WTC11 (cell line): ENCODE data around the gene EGFR. TPM values are rescaled to one million over a fixed set of nuclear protein-coding genes. Genes with fewer than 3 reads are reported as not detected.

Source experiments
- ATAC-seq: fragments of 200-7000 bp; cut with Tn5 transposase; 2 replicates; pipeline ENCODE4 v1.10.0; 2021; ENCODE audit warnings: mild to moderate bottlenecking, moderate library complexity
- CTCF ChIA-PET: fragments of 300-600 bp; sonication (Branson Sonifier 250); formaldehyde crosslinking; loops from one replicate; lab custom pipeline; 2021; ENCODE audit warnings: antibody characterized with exemption; lab: Charles Lee
- POLR2A ChIA-PET: fragments of 350-600 bp; sonication (Branson Sonifier 250); formaldehyde crosslinking; loops from one replicate; lab custom pipeline; 2021; ENCODE audit warnings: antibody characterized with exemption; lab: Charles Lee
- DNase-seq: peaks from one replicate; pipeline ENCODE4 v3.0.0; 2021; ENCODE audit warnings: low spot score
- H3K27ac Mint-ChIP-seq: 2 replicates; pipeline ENCODE4 v1.8.0; 2021; ENCODE audit warnings: mixed read lengths
- H3K27me3 Mint-ChIP-seq: 2 replicates; pipeline ENCODE4 v1.8.0; 2021; ENCODE audit warnings: low read depth, mild to moderate bottlenecking, moderate library complexity, mixed read lengths
- H3K36me3 Mint-ChIP-seq: 2 replicates; pipeline ENCODE4 v1.8.0; 2021; ENCODE audit warnings: mixed read lengths
- H3K4me1 Mint-ChIP-seq: 2 replicates; pipeline ENCODE4 v1.8.0; 2022; ENCODE audit warnings: mixed read lengths
- H3K4me3 Mint-ChIP-seq: 2 replicates; pipeline ENCODE4 v1.8.0; 2021; ENCODE audit warnings: mild to moderate bottlenecking, moderate library complexity, mixed read lengths
- H3K9me3 Mint-ChIP-seq: 2 replicates; pipeline ENCODE4 v1.8.0; 2021; ENCODE audit warnings: mixed read lengths
- ARID4B ChIP-seq: sonication (generic); formaldehyde crosslinking; IDR thresholded peaks from 2 replicates; pipeline ENCODE4 v1.8.0; 2023; ENCODE audit warnings: missing genetic modification reagents, mild to moderate bottlenecking, borderline replicate concordance
- ERG ChIP-seq: fragments of 250-450 bp; sonication (Bioruptor Pico); IDR thresholded peaks from 2 replicates; pipeline ENCODE4 v1.8.0; 2021; ENCODE audit warnings: mild to moderate bottlenecking
- FOXJ3 ChIP-seq: sonication (generic); formaldehyde crosslinking; IDR thresholded peaks from 2 replicates; pipeline ENCODE4 v1.9.0; 2021; ENCODE audit warnings: missing genetic modification reagents, mild to moderate bottlenecking, borderline replicate concordance
- GTF2I ChIP-seq: fragments of 250-450 bp; sonication (Bioruptor Pico); conservative IDR thresholded peaks from 2 replicates; pipeline ENCODE4 v1.4.0; 2021; ENCODE audit warnings: mild to moderate bottlenecking
- IRF2 ChIP-seq: sonication (generic); formaldehyde crosslinking; IDR thresholded peaks from 2 replicates; pipeline ENCODE4 v1.8.0; 2022; ENCODE audit warnings: low read depth, missing genetic modification reagents, borderline replicate concordance
- JAZF1 ChIP-seq: fragments of 250-450 bp; sonication (Bioruptor Pico); IDR thresholded peaks from 2 replicates; pipeline ENCODE4 v1.9.0; 2021; ENCODE audit warnings: moderate library complexity, mild to moderate bottlenecking, inconsistent platforms
- KAT7 ChIP-seq: sonication (generic); formaldehyde crosslinking; IDR thresholded peaks from 2 replicates; pipeline ENCODE4 v1.8.1; 2023; ENCODE audit warnings: missing genetic modification reagents, mild to moderate bottlenecking, borderline replicate concordance
- MLX ChIP-seq: sonication (generic); formaldehyde crosslinking; IDR thresholded peaks from 2 replicates; pipeline ENCODE4 v1.8.1; 2023; ENCODE audit warnings: mild to moderate bottlenecking, missing genetic modification reagents, moderate library complexity
- NFATC4 ChIP-seq: fragments of 250-450 bp; sonication (Bioruptor Pico); IDR thresholded peaks from 2 replicates; pipeline ENCODE4 v1.9.0; 2021; ENCODE audit warnings: mild to moderate bottlenecking
- NR1H2 ChIP-seq: sonication (generic); formaldehyde crosslinking; IDR thresholded peaks from 2 replicates; pipeline ENCODE4 v1.9.0; 2021; ENCODE audit warnings: mild to moderate bottlenecking, moderate library complexity, missing genetic modification reagents
- PRDM15 ChIP-seq: sonication (generic); formaldehyde crosslinking; IDR thresholded peaks from 2 replicates; pipeline ENCODE4 v1.8.0; 2022; ENCODE audit warnings: missing genetic modification reagents
- RELA ChIP-seq: sonication (generic); formaldehyde crosslinking; IDR thresholded peaks from 2 replicates; pipeline ENCODE4 v1.8.1; 2022; ENCODE audit warnings: missing genetic modification reagents, mild to moderate bottlenecking, borderline replicate concordance
- RORB ChIP-seq: fragments of 250-450 bp; sonication (Bioruptor Pico); IDR thresholded peaks from 2 replicates; pipeline ENCODE4 v1.9.0; 2021; ENCODE audit warnings: mild to moderate bottlenecking
- TP53 ChIP-seq: sonication (generic); formaldehyde crosslinking; IDR thresholded peaks from 2 replicates; pipeline ENCODE4 v1.8.1; 2023; ENCODE audit warnings: mild to moderate bottlenecking, missing genetic modification reagents
- ZNF138 ChIP-seq: sonication (generic); formaldehyde crosslinking; conservative IDR thresholded peaks from 2 replicates; pipeline ENCODE4 v1.8.1; 2022; ENCODE audit warnings: mild to moderate bottlenecking, moderate library complexity, missing genetic modification reagents
- ZNF232 ChIP-seq: sonication (generic); formaldehyde crosslinking; IDR thresholded peaks from 2 replicates; pipeline ENCODE4 v1.8.0; 2022; ENCODE audit warnings: mild to moderate bottlenecking, missing genetic modification reagents
- ZNF423 ChIP-seq: fragments of 250-450 bp; sonication (Bioruptor Pico); IDR thresholded peaks from 2 replicates; pipeline ENCODE4 v2.1.2; 2022; ENCODE audit warnings: mild to moderate bottlenecking, moderate library complexity
- ZNF425 ChIP-seq: fragments of 250-450 bp; sonication (Bioruptor Pico); conservative IDR thresholded peaks from 2 replicates; pipeline ENCODE4 v1.9.0; 2021; ENCODE audit warnings: mild to moderate bottlenecking
- total RNA-seq: library from RNA; stranded (reverse); gene quantifications from 3 replicates; pipeline ENCODE4 v1.2.3, GENCODE V29; 2021
- TF ChIP-seq, protein P1 (sequence below): fragments of 250-450 bp; sonication (Bioruptor Pico); IDR thresholded peaks from 2 replicates; pipeline ENCODE4 v1.9.0; 2021; ENCODE audit warnings: mild to moderate bottlenecking, borderline replicate concordance
- TF ChIP-seq, protein P2 (sequence below): sonication (generic); formaldehyde crosslinking; IDR thresholded peaks from 2 replicates; pipeline ENCODE4 v1.8.0; 2022; ENCODE audit warnings: mild to moderate bottlenecking, missing genetic modification reagents

The EGFR gene
- total RNA-seq, 1 experiment from 2014 or later = 5.9 TPM

- no peak for TF ChIP-seq ERG
- no peak for TF ChIP-seq TP53 (CRISPR knock-in tag)
- no peak for TF ChIP-seq PRDM15 (CRISPR knock-in tag)
- no peak for TF ChIP-seq ZNF425
- TF ChIP-seq NR1H2 = no peak
- no peak for TF ChIP-seq RELA (CRISPR knock-in tag)
- no peak for TF ChIP-seq IRF2 (CRISPR knock-in tag)
- TF ChIP-seq, protein P1, sequence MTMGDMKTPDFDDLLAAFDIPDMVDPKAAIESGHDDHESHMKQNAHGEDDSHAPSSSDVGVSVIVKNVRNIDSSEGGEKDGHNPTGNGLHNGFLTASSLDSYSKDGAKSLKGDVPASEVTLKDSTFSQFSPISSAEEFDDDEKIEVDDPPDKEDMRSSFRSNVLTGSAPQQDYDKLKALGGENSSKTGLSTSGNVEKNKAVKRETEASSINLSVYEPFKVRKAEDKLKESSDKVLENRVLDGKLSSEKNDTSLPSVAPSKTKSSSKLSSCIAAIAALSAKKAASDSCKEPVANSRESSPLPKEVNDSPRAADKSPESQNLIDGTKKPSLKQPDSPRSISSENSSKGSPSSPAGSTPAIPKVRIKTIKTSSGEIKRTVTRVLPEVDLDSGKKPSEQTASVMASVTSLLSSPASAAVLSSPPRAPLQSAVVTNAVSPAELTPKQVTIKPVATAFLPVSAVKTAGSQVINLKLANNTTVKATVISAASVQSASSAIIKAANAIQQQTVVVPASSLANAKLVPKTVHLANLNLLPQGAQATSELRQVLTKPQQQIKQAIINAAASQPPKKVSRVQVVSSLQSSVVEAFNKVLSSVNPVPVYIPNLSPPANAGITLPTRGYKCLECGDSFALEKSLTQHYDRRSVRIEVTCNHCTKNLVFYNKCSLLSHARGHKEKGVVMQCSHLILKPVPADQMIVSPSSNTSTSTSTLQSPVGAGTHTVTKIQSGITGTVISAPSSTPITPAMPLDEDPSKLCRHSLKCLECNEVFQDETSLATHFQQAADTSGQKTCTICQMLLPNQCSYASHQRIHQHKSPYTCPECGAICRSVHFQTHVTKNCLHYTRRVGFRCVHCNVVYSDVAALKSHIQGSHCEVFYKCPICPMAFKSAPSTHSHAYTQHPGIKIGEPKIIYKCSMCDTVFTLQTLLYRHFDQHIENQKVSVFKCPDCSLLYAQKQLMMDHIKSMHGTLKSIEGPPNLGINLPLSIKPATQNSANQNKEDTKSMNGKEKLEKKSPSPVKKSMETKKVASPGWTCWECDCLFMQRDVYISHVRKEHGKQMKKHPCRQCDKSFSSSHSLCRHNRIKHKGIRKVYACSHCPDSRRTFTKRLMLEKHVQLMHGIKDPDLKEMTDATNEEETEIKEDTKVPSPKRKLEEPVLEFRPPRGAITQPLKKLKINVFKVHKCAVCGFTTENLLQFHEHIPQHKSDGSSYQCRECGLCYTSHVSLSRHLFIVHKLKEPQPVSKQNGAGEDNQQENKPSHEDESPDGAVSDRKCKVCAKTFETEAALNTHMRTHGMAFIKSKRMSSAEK = no peak
- TF ChIP-seq, protein P2, sequence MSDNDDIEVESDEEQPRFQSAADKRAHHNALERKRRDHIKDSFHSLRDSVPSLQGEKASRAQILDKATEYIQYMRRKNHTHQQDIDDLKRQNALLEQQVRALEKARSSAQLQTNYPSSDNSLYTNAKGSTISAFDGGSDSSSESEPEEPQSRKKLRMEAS (CRISPR knock-in tag) = no peak
- no peak for TF ChIP-seq ZNF423
- no peak for TF ChIP-seq MLX
- TF ChIP-seq JAZF1 (CRISPR knock-in tag) = no peak
- TF ChIP-seq RORB (CRISPR knock-in tag) = no peak
- TF ChIP-seq KAT7 = no peak
- no peak for TF ChIP-seq ARID4B (CRISPR knock-in tag)
- TF ChIP-seq NFATC4 (CRISPR knock-in tag) = no peak
- no peak for TF ChIP-seq ZNF232 (CRISPR knock-in tag)
- no peak for TF ChIP-seq GTF2I
- TF ChIP-seq FOXJ3 (CRISPR knock-in tag) = no peak
- TF ChIP-seq ZNF138 (CRISPR knock-in tag) = no peak
- Mint-ChIP-seq H3K27me3 (no peaks in the 10 kb centered on the region), H3K9me3 (peaks cover 15% of the 10 kb centered on the region), H3K4me3 (no peak overlapping the region), H3K27ac (no peak overlapping the region), H3K36me3 (peaks cover 4% of the 10 kb centered on the region; the same call in 1 of the 2 replicates), H3K4me1 (peaks cover 3% of the 10 kb centered on the region; the same call in 1 of the 2 replicates)
- ATAC-seq (no peak), DNase-seq (no peak)
- CTCF ChIA-PET = interaction anchor here (0.6 to 6.6 kb wide), 2 partner anchors 67 to 112 kb away, joined by 5 to 67 read pairs; no protein-coding TSS in a partner anchor
- POLR2A ChIA-PET = no interaction called here
Measured at GRCh38 chr7:55142919-55143600, 124.2 kb downstream of the EGFR start.
